GM23248 (cell line): Measurements from ENCODE around the gene PTGFRN. TPM values are rescaled to one million over a fixed set of nuclear protein-coding genes. Genes with fewer than 3 reads are reported as not detected.

ENCODE experiments used
- DNase-seq: peaks from one replicate; pipeline ENCODE4 v3.0.0-alpha.2; 2015
- H2AFZ ChIP-seq: fragments of 200-600 bp; sonication (generic); 2 replicates; pipeline ENCODE4 v1.6.1; 2016; ENCODE audit warnings: antibody characterized with exemption
- H3F3A ChIP-seq: fragments of 200-600 bp; sonication (generic); 2 replicates; pipeline ENCODE4 v1.6.1; 2016; ENCODE audit warnings: mild to moderate bottlenecking, antibody characterized with exemption, mixed run types; ENCODE audit not compliant: insufficient read depth
- H3K27ac ChIP-seq: fragments of 200-600 bp; sonication (generic); 2 replicates; pipeline ENCODE4 v1.5.1; 2016; ENCODE audit warnings: mild to moderate bottlenecking
- H3K27me3 ChIP-seq: fragments of 200-600 bp; sonication (generic); replicated peaks from 2 replicates; pipeline ENCODE4 v1.6.1; 2016; ENCODE audit warnings: mild to moderate bottlenecking; ENCODE audit not compliant: insufficient read depth
- H3K36me3 ChIP-seq: fragments of 200-600 bp; sonication (generic); 2 replicates; pipeline ENCODE4 v1.6.1; 2016; ENCODE audit warnings: low read depth, mild to moderate bottlenecking
- H3K4me1 ChIP-seq: fragments of 200-600 bp; sonication (generic); 2 replicates; pipeline ENCODE4 v1.6.1; 2016; ENCODE audit warnings: mild to moderate bottlenecking; ENCODE audit not compliant: insufficient read depth
- H3K4me2 ChIP-seq: fragments of 200-600 bp; sonication (generic); one replicate; pipeline ENCODE4 v1.6.1; 2016; ENCODE audit warnings: mild to moderate bottlenecking; ENCODE audit not compliant: unreplicated experiment
- H3K4me3 ChIP-seq: fragments of 200-600 bp; sonication (generic); 2 replicates; pipeline ENCODE4 v1.5.1; 2016; ENCODE audit warnings: mild to moderate bottlenecking
- H3K79me2 ChIP-seq: fragments of 200-600 bp; sonication (generic); 2 replicates; pipeline ENCODE4 v1.6.1; 2016; ENCODE audit warnings: mild to moderate bottlenecking; ENCODE audit not compliant: insufficient read depth
- H3K9ac ChIP-seq: fragments of 200-600 bp; sonication (generic); 2 replicates; pipeline ENCODE4 v1.6.1; 2016; ENCODE audit warnings: mild to moderate bottlenecking
- H3K9me2 ChIP-seq: fragments of 200-600 bp; sonication (generic); 2 replicates; pipeline ENCODE4 v1.6.1; 2016; ENCODE audit warnings: mixed run types, mild to moderate bottlenecking, moderate library complexity; ENCODE audit not compliant: insufficient read depth
- H3K9me3 ChIP-seq: fragments of 200-600 bp; sonication (generic); one replicate; pipeline ENCODE4 v1.6.1; 2017; ENCODE audit warnings: low read depth
- H4K20me1 ChIP-seq: fragments of 200-600 bp; sonication (generic); 2 replicates; pipeline ENCODE4 v1.6.0; 2016; ENCODE audit not compliant: insufficient read depth
- EZH2 ChIP-seq: fragments of 200-600 bp; sonication (generic); IDR thresholded peaks from 2 replicates; pipeline ENCODE4 v1.6.1; 2018; ENCODE audit warnings: antibody characterized with exemption, mild to moderate bottlenecking; ENCODE audit not compliant: insufficient read depth, poor library complexity, severe bottlenecking
- EZH2phosphoT487 ChIP-seq: fragments of 200-600 bp; sonication (generic); IDR thresholded peaks from 2 replicates; pipeline ENCODE4 v1.6.1; 2018; ENCODE audit warnings: antibody characterized with exemption, moderate library complexity, mild to moderate bottlenecking, low read depth; ENCODE audit not compliant: insufficient read depth
- whole genome bisulfite sequencing, 2 experiments: methylation state at CpG; one replicate each; pipeline ENCODE4 v1.1.6; 2015 to 2017; ENCODE audit warnings: low lambda C conversion rate in 2 of 2, low coverage in 1 of 2; ENCODE audit errors: missing lambda C conversion rate in 2 of 2; 5-methylcytosine and 5-hydroxymethylcytosine counted together
- in situ Hi-C: fragments of 300-500 bp; cut with MboI; formaldehyde crosslinking; loops from 2 replicates; pipeline ENCODE4 v1.15.0; 2020
- polyA plus RNA-seq: library from polyadenylated mRNA; unstranded; fragments of >200 nt; fragmentation: Nextera tagmentation; extraction: Ambion mirVana; gene quantifications from 2 replicates; pipeline ENCODE4 v1.2.1, GENCODE V29; 2016
- total RNA-seq: library from RNA; depleted of rRNA; stranded (reverse); fragments of >200 nt; shearing (Covaris generic); gene quantifications from 2 replicates; pipeline ENCODE4 v1.2.3, GENCODE V29; 2014

PTGFRN gene
- total and polyA plus RNA-seq, 2 experiments from 2014 or later, result 14.7 to 25.7 TPM

- no peaks in the 10 kb centered on the region for H3K36me3 ChIP-seq
- no peaks in the 10 kb centered on the region for H4K20me1 ChIP-seq
- H3K27ac ChIP-seq, result no peak overlapping the region
- H3K79me2 ChIP-seq, result no peaks in the 10 kb centered on the region
- no peak overlapping the region for H3K9ac ChIP-seq
- in situ Hi-C loops, result no loop called here
- no peak overlapping the region for H3K4me3 ChIP-seq
- H3K4me1 ChIP-seq, result peaks cover 17% of the 10 kb centered on the region
- TF ChIP-seq EZH2 (no peak), EZH2phosphoT487 (no peak)
- 0 out of 2 replicates have a peak, but pooled peaks cover 3% of the 10 kb centered on the region for H3F3A ChIP-seq
- no peak overlapping the region for H3K4me2 ChIP-seq
- H3K27me3 ChIP-seq, result no peaks in the 10 kb centered on the region
- no peak for DNase-seq
- no peak overlapping the region for H2AFZ ChIP-seq
- no peaks in the 10 kb centered on the region for H3K9me3 ChIP-seq
- H3K9me2 ChIP-seq, result no peaks in the 10 kb centered on the region
- WGBS, 2 experiments, result 82 to 84% methylated on average over 21 of the region's 21 CpGs
Measured at GRCh38 chr1:116949213-116949985, 39.7 kb downstream of the PTGFRN start.

- Histone ChIP-seq H2AFZ (peak overlapping the region; percentile 48; the same call in 1 of the 2 replicates), H3K36me3 (no peaks in the 10 kb centered on the region), H3K9me2 (no peaks in the 10 kb centered on the region), H3K9me3 (no peaks in the 10 kb centered on the region), H3K27me3 (no peaks in the 10 kb centered on the region), H3K27ac (peak overlapping the region; percentile 58), H3K79me2 (no peaks in the 10 kb centered on the region), H3F3A (0 out of 2 replicates have a peak, but pooled peaks cover 3% of the 10 kb centered on the region), H4K20me1 (no peaks in the 10 kb centered on the region), H3K4me2 (peak overlapping the region; percentile 75), H3K4me3 (peak overlapping the region; percentile 55), H3K9ac (peak overlapping the region; percentile 70), H3K4me1 (peaks cover 17% of the 10 kb centered on the region)
- peak; percentile 59 for DNase-seq
- in situ Hi-C loops, result no loop called here
- 25 to 26% methylated on average over 13 of the region's 13 CpGs for WGBS, 2 experiments
- TF ChIP-seq EZH2 (no peak), EZH2phosphoT487 (no peak)
Measured at GRCh38 chr1:116950517-116951199, 40.9 kb downstream of the PTGFRN start.

- 30 to 32% methylated on average over 10 of the region's 10 CpGs for WGBS, 2 experiments
- Histone ChIP-seq H2AFZ (peak overlapping the region; percentile 48; the same call in 1 of the 2 replicates), H3K27ac (peak overlapping the region; percentile 58), H3K9ac (peak overlapping the region; percentile 70), H3K36me3 (no peaks in the 10 kb centered on the region), H3K9me2 (no peaks in the 10 kb centered on the region), H3K79me2 (no peaks in the 10 kb centered on the region), H3K4me1 (peaks cover 17% of the 10 kb centered on the region), H3K27me3 (no peaks in the 10 kb centered on the region), H3K4me3 (peak overlapping the region; percentile 55), H3K9me3 (no peaks in the 10 kb centered on the region), H3K4me2 (peak overlapping the region; percentile 75), H4K20me1 (no peaks in the 10 kb centered on the region), H3F3A (0 out of 2 replicates have a peak, but pooled peaks cover 3% of the 10 kb centered on the region)
- peak; percentile 83 for DNase-seq
- TF ChIP-seq EZH2phosphoT487 (no peak), EZH2 (no peak)
- in situ Hi-C loops, result no loop called here
Measured at GRCh38 chr1:116951200-116951935, 41.7 kb downstream of the PTGFRN start.

GRCh38 chr1:116952738-116953275 is 43.1 kb downstream of the PTGFRN start:
- Histone ChIP-seq H3K9me2 (no peaks in the 10 kb centered on the region), H4K20me1 (no peaks in the 10 kb centered on the region), H3F3A (0 out of 2 replicates have a peak, but pooled peaks cover 3% of the 10 kb centered on the region), H3K79me2 (no peaks in the 10 kb centered on the region), H3K27me3 (no peaks in the 10 kb centered on the region), H3K4me1 (peaks cover 17% of the 10 kb centered on the region), H3K36me3 (no peaks in the 10 kb centered on the region), H3K4me3 (no peak overlapping the region), H3K9ac (no peak overlapping the region), H3K9me3 (no peaks in the 10 kb centered on the region), H3K27ac (no peak overlapping the region), H3K4me2 (no peak overlapping the region), H2AFZ (no peak overlapping the region)
- WGBS, 2 experiments, result 97 to 98% methylated on average over 2 of the region's 2 CpGs
- no peak for DNase-seq
- TF ChIP-seq EZH2phosphoT487 (no peak), EZH2 (no peak)
- in situ Hi-C loops, result no loop called here
